Stimulated activated CD8-positive, alpha-beta memory T cell treated with anti-CD3 and anti-CD28 coated beads, Interleukin-15, amount 100 ng/mL, for 48 hours (primary cell): Measurements from ENCODE around the gene CREB1.
A peak's percentile ranks its signal among the peaks of the same experiment; 100 is the strongest.

Experiments used
- DNase-seq, 2 donors: peaks; one replicate each; pipeline ENCODE4 v3.0.0-alpha.2; 2020; ENCODE audit warnings: low read depth in 2 of 2

Gene CREB1

GRCh38 chr2:207504513-207505170 is 25.1 kb upstream of the CREB1 start:
- DNase-seq, result no peak

GRCh38 chr2:207505171-207505570 is 24.6 kb upstream of the CREB1 start:
- no peak for DNase-seq

GRCh38 chr2:207505728-207506127 is 24.0 kb upstream of the CREB1 start:
- DNase-seq, result peak; percentile 19 to 39

- no peak for DNase-seq
Measured at GRCh38 chr2:207506426-207506825, 23.3 kb upstream of the CREB1 start.

- no peak for DNase-seq
Measured at GRCh38 chr2:207510148-207510547, 19.6 kb upstream of the CREB1 start.

- DNase-seq, result no peak
Measured at GRCh38 chr2:207511851-207512250, 17.9 kb upstream of the CREB1 start.

- DNase-seq, result no peak
Measured at GRCh38 chr2:207512356-207512755, 17.4 kb upstream of the CREB1 start.

- no peak for DNase-seq
Measured at GRCh38 chr2:207513551-207514257, 16.1 kb upstream of the CREB1 start.

GRCh38 chr2:207514451-207514850 is 15.3 kb upstream of the CREB1 start:
- no peak for DNase-seq

GRCh38 chr2:207515671-207516070 is 14.1 kb upstream of the CREB1 start:
- no peak for DNase-seq

GRCh38 chr2:207516206-207516605 is 13.6 kb upstream of the CREB1 start:
- no peak for DNase-seq

- no peak for DNase-seq
Measured at GRCh38 chr2:207523005-207523404, 6.8 kb upstream of the CREB1 start.

GRCh38 chr2:207525296-207525695 is 4.5 kb upstream of the CREB1 start:
- no peak for DNase-seq

GRCh38 chr2:207528980-207529329 is 807 bp upstream of the CREB1 start:
- DNase-seq, result peak; percentile 34 to 56

GRCh38 chr2:207530160-207531031 is 634 bp downstream of the CREB1 start:
- peak in 1 of 2 donors; percentile 13 for DNase-seq

- peak in 1 of 2 donors; percentile 15 for DNase-seq
Measured at GRCh38 chr2:207531032-207531952, 1.5 kb downstream of the CREB1 start.

- no peak for DNase-seq
Measured at GRCh38 chr2:207532676-207533075, 2.9 kb downstream of the CREB1 start.

GRCh38 chr2:207533461-207534008 is 3.8 kb downstream of the CREB1 start:
- no peak for DNase-seq

- no peak for DNase-seq
Measured at GRCh38 chr2:207534417-207534816, 4.7 kb downstream of the CREB1 start.

- no peak for DNase-seq
Measured at GRCh38 chr2:207539470-207539869, 9.7 kb downstream of the CREB1 start.

- DNase-seq, result no peak
Measured at GRCh38 chr2:207540431-207540830, 10.7 kb downstream of the CREB1 start.
